Smooth muscle cell (in vitro differentiated cells): ENCODE results near the gene LZTR1. TPM values are rescaled to one million over a fixed set of nuclear protein-coding genes. Genes with fewer than 3 reads are reported as not detected.
"Not testable (repeated sequence)": the region's sequence is repeated elsewhere in the genome, so short reads cannot be mapped to it uniquely, and the experiment has no call there.

Source experiments
- DNase-seq: peaks from one replicate; lab custom pipeline; 2025; ENCODE audit not compliant: unreplicated experiment; lab: John Stamatoyannopoulos, UW
- H2AFZ ChIP-seq: fragments of 200-600 bp; sonication (generic); 2 replicates; pipeline ENCODE4 v1.6.0; 2016; ENCODE audit warnings: antibody characterized with exemption, low read depth, mild to moderate bottlenecking
- H3F3A ChIP-seq: fragments of 200-600 bp; sonication (generic); 2 replicates; pipeline ENCODE4 v1.6.0; 2017; ENCODE audit warnings: antibody characterized with exemption, low read depth
- H3K27ac ChIP-seq: fragments of 200-600 bp; sonication (generic); 2 replicates; pipeline ENCODE4 v1.5.1; 2016; ENCODE audit warnings: low read depth, mild to moderate bottlenecking
- H3K27me3 ChIP-seq: fragments of 200-600 bp; sonication (generic); 2 replicates; pipeline ENCODE4 v1.6.1; 2016; ENCODE audit warnings: low read depth, mild to moderate bottlenecking
- H3K36me3 ChIP-seq: fragments of 200-600 bp; sonication (generic); 2 replicates; pipeline ENCODE4 v1.5.1; 2016; ENCODE audit warnings: low read depth
- H3K4me1 ChIP-seq: fragments of 200-600 bp; sonication (generic); 2 replicates; pipeline ENCODE4 v1.5.1; 2016; ENCODE audit warnings: low read depth
- H3K4me2 ChIP-seq: fragments of 200-600 bp; sonication (generic); 2 replicates; pipeline ENCODE4 v1.6.0; 2016; ENCODE audit warnings: mild to moderate bottlenecking
- H3K4me3 ChIP-seq: fragments of 200-600 bp; sonication (generic); 2 replicates; pipeline ENCODE4 v1.5.1; 2016; ENCODE audit warnings: mild to moderate bottlenecking
- H3K79me2 ChIP-seq: fragments of 200-600 bp; sonication (generic); 2 replicates; pipeline ENCODE4 v1.6.0; 2016; ENCODE audit warnings: low read depth, mild to moderate bottlenecking
- H3K9ac ChIP-seq: fragments of 200-600 bp; sonication (generic); 2 replicates; pipeline ENCODE4 v1.6.0; 2016; ENCODE audit warnings: low read depth
- H3K9me3 ChIP-seq: fragments of 200-600 bp; sonication (generic); replicated peaks from 2 replicates; pipeline ENCODE4 v1.5.1; 2016; ENCODE audit warnings: low read depth
- H4K20me1 ChIP-seq: fragments of 200-600 bp; sonication (generic); 2 replicates; pipeline ENCODE4 v1.6.0; 2016; ENCODE audit warnings: low read depth
- CTCF ChIP-seq: fragments of 200-600 bp; sonication (generic); IDR thresholded peaks from 2 replicates; pipeline ENCODE4 v1.5.1; 2017; ENCODE audit warnings: borderline replicate concordance, mild to moderate bottlenecking, antibody characterized with exemption; ENCODE audit not compliant: insufficient read depth, poor library complexity, severe bottlenecking
- WGBS: methylation state at CpG from one replicate; pipeline ENCODE4 v1.1.7; 2016; ENCODE audit warnings: low lambda C conversion rate; 5-methylcytosine and 5-hydroxymethylcytosine counted together
- microRNA counts: library from miRNA; unstranded; fragments of <30 nt; microRNA quantifications from one replicate; lab custom pipeline; 2016
- microRNA-seq: library from miRNA; unstranded; fragments of <30 nt; microRNA quantifications from one replicate; pipeline ENCODE4, GENCODE V29; 2016; ENCODE audit warnings: borderline number of aligned reads
- polyA plus RNA-seq: library from polyadenylated mRNA; unstranded; fragments of >200 nt; fragmentation: Nextera tagmentation; extraction: Ambion mirVana; gene quantifications from 2 replicates; pipeline ENCODE4 v1.2.1, GENCODE V29; 2016
- small RNA-seq: library from RNA; depleted of rRNA; stranded (forward); fragments of <200 nt; gene quantifications from one replicate; pipeline ENCODE3, GENCODE V24; 2014
- total RNA-seq: library from RNA; depleted of rRNA; stranded (reverse); fragments of >200 nt; gene quantifications from 2 replicates; pipeline ENCODE4 v1.2.3, GENCODE V29; 2014

Gene LZTR1
- total and polyA plus RNA-seq, 2 experiments from 2014 or later: 34.2 to 43.9 TPM

DNA sequence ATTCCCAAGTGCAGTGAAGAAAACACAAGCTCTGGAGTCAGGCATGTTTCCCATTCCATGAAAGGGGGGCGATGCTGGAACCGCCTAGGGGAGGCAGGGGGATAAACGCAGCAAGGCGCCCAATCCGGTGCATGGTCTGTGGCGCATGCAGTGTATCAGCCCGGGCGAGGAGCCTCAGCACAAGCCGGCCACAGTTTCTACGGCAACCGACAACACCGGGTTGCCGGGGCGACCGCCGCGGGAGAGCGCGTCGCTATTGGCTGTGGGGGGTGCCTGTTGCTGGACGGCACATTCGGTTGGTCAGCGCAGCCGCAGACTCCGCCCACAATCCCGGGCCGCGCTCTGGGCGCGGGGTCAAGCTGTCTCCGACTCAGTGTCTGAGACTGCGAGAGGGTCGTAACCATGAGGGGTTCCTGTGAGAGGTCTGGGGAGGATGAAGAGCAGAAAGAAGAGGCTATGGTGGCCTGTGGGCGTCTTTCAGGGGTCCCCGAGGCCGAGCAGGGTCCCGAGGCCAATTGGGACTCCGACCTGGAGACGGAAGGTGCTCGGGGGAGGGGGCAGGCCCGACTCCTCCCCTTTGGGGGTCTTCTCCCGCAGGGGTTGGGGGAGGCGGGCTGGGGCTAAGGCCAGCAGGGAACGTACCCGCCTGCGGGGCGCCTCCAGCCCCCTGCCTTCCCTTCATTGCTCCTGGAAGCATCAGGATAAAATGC, 63.6 kb downstream of the LZTR1 start, which contains the start of gene LRRC74B:
LRRC74B (plus strand) TSS at position 362 of the 710 bp plus-strand sequence; CDS start at position 403, 41 bp downstream.
- Histone ChIP-seq H3K9ac (peak within 1 kb of the TSS; percentile 86), H3K4me3 (peak within 1 kb of the TSS; percentile 47), H3K4me1 (peaks cover 5% of the 10 kb centered on the region), H3K27me3 (no peaks in the 10 kb centered on the region), H3K4me2 (peak within 1 kb of the TSS; percentile 79), H3K36me3 (no peaks in the 10 kb centered on the region), H3K27ac (peak within 1 kb of the TSS; percentile 91), H4K20me1 (no peaks in the 10 kb centered on the region), H3F3A (no peaks in the 10 kb centered on the region), H3K79me2 (no peaks in the 10 kb centered on the region), H2AFZ (peak within 1 kb of the TSS; percentile 40), H3K9me3 (no peaks in the 10 kb centered on the region)
- peak; percentile 74 for DNase-seq
- no peak for TF ChIP-seq CTCF
- WGBS: 2% methylated on average over 46 of the region's 47 CpGs

- H2AFZ ChIP-seq: no peak overlapping the region
- no peak overlapping the region for H3K9ac ChIP-seq
- DNase-seq: no peak
- H3K4me3 ChIP-seq: no peak overlapping the region
- no peak for TF ChIP-seq CTCF
- peaks cover 5% of the 10 kb centered on the region for H3K4me1 ChIP-seq
- no peaks in the 10 kb centered on the region for H3K79me2 ChIP-seq
- no peaks in the 10 kb centered on the region for H3K36me3 ChIP-seq
- no peak overlapping the region for H3K4me2 ChIP-seq
- no peaks in the 10 kb centered on the region for H3K27me3 ChIP-seq
- H3K27ac ChIP-seq: no peak overlapping the region
- WGBS: 95% methylated on average over 14 of the region's 14 CpGs
- H3K9me3 ChIP-seq: no peaks in the 10 kb centered on the region
- H3F3A ChIP-seq: no peaks in the 10 kb centered on the region
- no peaks in the 10 kb centered on the region for H4K20me1 ChIP-seq
Observed at GRCh38 chr22:21047035-21047661, 65.1 kb downstream of the LZTR1 start.

- Histone ChIP-seq H3K4me3 (no peak overlapping the region), H3K79me2 (no peaks in the 10 kb centered on the region), H3K27ac (no peak overlapping the region), H3F3A (no peaks in the 10 kb centered on the region), H2AFZ (no peak overlapping the region), H4K20me1 (no peaks in the 10 kb centered on the region), H3K4me1 (peaks cover 5% of the 10 kb centered on the region), H3K27me3 (no peaks in the 10 kb centered on the region), H3K4me2 (no peak overlapping the region), H3K9ac (no peak overlapping the region), H3K9me3 (no peaks in the 10 kb centered on the region), H3K36me3 (no peaks in the 10 kb centered on the region)
- 90% methylated on average over 7 of the region's 7 CpGs for WGBS
- no peak for TF ChIP-seq CTCF
- no peak for DNase-seq
Observed at GRCh38 chr22:21047730-21048129, 65.6 kb downstream of the LZTR1 start.

DNA sequence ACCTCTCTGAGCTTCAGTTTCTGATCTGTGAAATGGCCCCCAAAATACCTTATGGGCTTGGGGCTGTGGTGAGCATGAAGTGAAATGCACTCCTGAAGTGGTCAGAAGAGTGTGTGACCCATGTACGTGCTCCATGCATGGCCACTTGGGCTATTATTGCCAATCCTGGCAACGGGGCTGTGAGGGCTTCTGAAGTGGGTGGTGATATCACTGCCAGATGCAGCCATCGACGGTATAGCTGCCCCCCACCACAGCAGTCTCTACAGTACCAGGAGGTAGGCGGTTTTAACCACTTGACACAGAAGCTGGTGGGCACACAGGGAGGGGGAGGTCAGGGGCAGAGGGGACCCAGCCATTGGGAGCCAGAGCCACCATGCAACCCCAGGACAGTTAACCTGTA, 66.4 kb downstream of the LZTR1 start:
- H2AFZ ChIP-seq, H3K9ac ChIP-seq, H3K27ac ChIP-seq, H3K9me3 ChIP-seq, DNase-seq, H3K4me2 ChIP-seq, H3K4me3 ChIP-seq, H4K20me1 ChIP-seq, H3K4me1 ChIP-seq, H3K79me2 ChIP-seq, H3K27me3 ChIP-seq, H3K36me3 ChIP-seq, H3F3A ChIP-seq: not testable (repeated sequence)
- WGBS: 81% methylated on average over 5 of the region's 5 CpGs

MicroRNA genes within 50 kb of the gene (microRNA counts, 767-probe panel; counts per million panel counts)
- 183 counts per million for microRNA hsa-miR-649 (lab: Ali Mortazavi, UCI)

Small RNA genes within 50 kb of the gene (microRNA-seq; reads per million reads assigned to microRNA genes)
- gene MIR649: not detected

Small RNA genes within 50 kb of the gene (small RNA-seq; reads per million reads assigned to genes)
- 0.08 reads per million for gene MIR649

Other genes starting within 250 kb of the LZTR1 start
- gene SERPIND1, start 208.2 kb upstream of the LZTR1 start, total RNA-seq: not detected in 2 replicates
- gene SERPIND1, start 208.2 kb upstream of the LZTR1 start, polyA plus RNA-seq: 0.10 TPM in 1 of 2 replicates, not detected in the other
- gene PI4KA, start 123.5 kb upstream of the LZTR1 start, total RNA-seq: 19.2 and 33.2 TPM in 2 replicates
- gene PI4KA, start 123.5 kb upstream of the LZTR1 start, polyA plus RNA-seq: 23.5 and 47.8 TPM in 2 replicates
- 8.1 and 9.4 TPM in 2 replicates for gene SNAP29, start 123.3 kb upstream of the LZTR1 start, total RNA-seq
- 28.8 and 32.1 TPM in 2 replicates for gene SNAP29, start 123.3 kb upstream of the LZTR1 start, polyA plus RNA-seq
- gene CRKL, start 64.9 kb upstream of the LZTR1 start, total RNA-seq: 40.9 TPM in 2 replicates
- 25.1 and 26.6 TPM in 2 replicates for gene CRKL, start 64.9 kb upstream of the LZTR1 start, polyA plus RNA-seq
- 0.85 and 0.94 TPM in 2 replicates for gene AIFM3, start 15.0 kb upstream of the LZTR1 start, total RNA-seq
- 0.13 TPM in 1 of 2 replicates, not detected in the other for gene AIFM3, start 15.0 kb upstream of the LZTR1 start, polyA plus RNA-seq
- gene THAP7, start 19.8 kb downstream of the LZTR1 start, total RNA-seq: 16.6 and 28.0 TPM in 2 replicates
- 26.8 and 38.6 TPM in 2 replicates for gene THAP7, start 19.8 kb downstream of the LZTR1 start, polyA plus RNA-seq
- 0.13 and 0.45 TPM in 2 replicates for gene P2RX6, start 32.9 kb downstream of the LZTR1 start, total RNA-seq
- gene P2RX6, start 32.9 kb downstream of the LZTR1 start, polyA plus RNA-seq: 0.89 and 1.2 TPM in 2 replicates
- 0.09 and 1.5 TPM in 2 replicates for gene SLC7A4, start 50.3 kb downstream of the LZTR1 start, total RNA-seq
- gene SLC7A4, start 50.3 kb downstream of the LZTR1 start, polyA plus RNA-seq: 0.30 and 1.7 TPM in 2 replicates
- not detected in 2 replicates for gene LRRC74B, start 63.6 kb downstream of the LZTR1 start, total RNA-seq
- gene LRRC74B, start 63.6 kb downstream of the LZTR1 start, polyA plus RNA-seq: 0.48 TPM in 1 of 2 replicates, not detected in the other